MCF 10A (cell line): ENCODE results near the gene PAX5. TPM values are rescaled to one million over a fixed set of nuclear protein-coding genes. Genes with fewer than 3 reads are reported as not detected.

Source experiments
- BruUV-seq: library from RNA; stranded (reverse); fragments of 400-500 nt; replicated peaks from 2 replicates; lab custom pipeline; 2021; lab: Mats Ljungman, UMichigan
- CTCF ChIA-PET: fragments of 300-600 bp; sonication (Branson Sonifier 250); formaldehyde crosslinking; extraction: SDS; loops from one replicate; lab custom pipeline; 2021; ENCODE audit warnings: antibody characterized with exemption, inconsistent platforms; lab: Yijun Ruan, JAX
- POLR2A ChIA-PET: fragments of 300-600, 350-650 bp; sonication (Branson Sonifier 250); formaldehyde crosslinking; extraction: SDS; loops from one replicate; lab custom pipeline; 2020; ENCODE audit warnings: antibody characterized with exemption, inconsistent platforms; lab: Yijun Ruan, JAX
- DNase-seq: peaks from one replicate; pipeline ENCODE4 v3.0.0-alpha.2; 2018; ENCODE audit not compliant: unreplicated experiment
- H3K27ac Mint-ChIP-seq: one replicate; pipeline ENCODE4 v1.8.0; 2022; ENCODE audit warnings: mild to moderate bottlenecking, low read depth, mixed read lengths; ENCODE audit not compliant: unreplicated experiment
- H3K27me3 Mint-ChIP-seq: one replicate; pipeline ENCODE4 v1.8.0; 2022; ENCODE audit warnings: mixed read lengths; ENCODE audit not compliant: insufficient read depth, unreplicated experiment
- H3K36me3 Mint-ChIP-seq: one replicate; pipeline ENCODE4 v1.8.0; 2022; ENCODE audit warnings: mild to moderate bottlenecking, moderate library complexity, mixed read lengths; ENCODE audit not compliant: insufficient read depth, unreplicated experiment
- H3K4me1 Mint-ChIP-seq: one replicate; pipeline ENCODE4 v1.8.0; 2022; ENCODE audit warnings: mixed read lengths; ENCODE audit not compliant: insufficient read depth, unreplicated experiment
- H3K4me3 Mint-ChIP-seq: one replicate; pipeline ENCODE4 v1.8.0; 2022; ENCODE audit warnings: mild to moderate bottlenecking, moderate library complexity, mixed read lengths; ENCODE audit not compliant: unreplicated experiment
- H3K9me3 Mint-ChIP-seq: one replicate; pipeline ENCODE4 v1.8.0; 2022; ENCODE audit warnings: mixed read lengths; ENCODE audit not compliant: unreplicated experiment
- intact Hi-C: fragments of 100-400 bp; cut with micrococcal nuclease; formaldehyde crosslinking; loops from 2 replicates; pipeline ENCODE4 v1.14.1; 2022
- total RNA-seq: library from RNA; stranded (reverse); gene quantifications from 2 replicates; pipeline ENCODE4 v1.2.3, GENCODE V29; 2022
- TF ChIP-seq, protein P1 (sequence below): fragments of 200-600 bp; IDR thresholded peaks from one replicate; pipeline ENCODE4 v1.8.0; 2022; ENCODE audit warnings: antibody characterized with exemption, mild to moderate bottlenecking; ENCODE audit not compliant: unreplicated experiment

The PAX5 gene
- total RNA-seq, 1 experiment from 2014 or later: not detected

DNA sequence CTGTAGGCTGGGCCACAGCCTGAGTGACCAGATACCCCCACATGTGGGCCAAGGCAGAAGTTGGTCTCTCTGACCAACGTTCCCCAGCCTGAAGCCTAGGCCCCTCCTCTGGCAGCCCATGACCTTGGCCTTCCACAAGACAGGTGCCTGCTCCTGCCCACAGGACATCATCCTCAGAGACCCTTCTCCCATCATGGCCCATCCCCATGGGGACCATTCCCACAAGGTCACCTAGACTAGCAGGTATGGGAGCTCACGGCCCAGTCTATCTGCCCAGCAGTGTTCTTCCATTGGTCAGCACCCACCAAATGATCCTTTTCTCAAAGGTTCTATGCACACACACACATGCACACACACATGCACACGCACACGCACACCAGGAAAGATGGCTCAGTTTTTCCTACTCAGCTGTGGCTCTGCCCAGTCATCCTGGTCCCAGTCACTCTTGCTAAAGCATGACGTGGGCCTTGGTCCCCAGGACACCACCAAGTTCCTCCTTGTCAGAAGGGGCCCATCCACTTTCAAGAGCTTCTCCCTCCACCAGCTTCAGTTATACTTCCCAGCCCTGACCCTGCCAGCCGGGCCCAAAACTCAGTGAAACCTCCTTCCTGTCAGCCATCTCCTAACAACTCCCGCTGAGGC, 65.4 kb downstream of the PAX5 start:
- peaks cover 5% of the 10 kb centered on the region for H3K36me3 Mint-ChIP-seq
- no peak overlapping the region for H3K27ac Mint-ChIP-seq
- intact Hi-C loops: no loop called here
- no peak for DNase-seq
- no peaks in the 10 kb centered on the region for H3K27me3 Mint-ChIP-seq
- TF ChIP-seq, protein P1, sequence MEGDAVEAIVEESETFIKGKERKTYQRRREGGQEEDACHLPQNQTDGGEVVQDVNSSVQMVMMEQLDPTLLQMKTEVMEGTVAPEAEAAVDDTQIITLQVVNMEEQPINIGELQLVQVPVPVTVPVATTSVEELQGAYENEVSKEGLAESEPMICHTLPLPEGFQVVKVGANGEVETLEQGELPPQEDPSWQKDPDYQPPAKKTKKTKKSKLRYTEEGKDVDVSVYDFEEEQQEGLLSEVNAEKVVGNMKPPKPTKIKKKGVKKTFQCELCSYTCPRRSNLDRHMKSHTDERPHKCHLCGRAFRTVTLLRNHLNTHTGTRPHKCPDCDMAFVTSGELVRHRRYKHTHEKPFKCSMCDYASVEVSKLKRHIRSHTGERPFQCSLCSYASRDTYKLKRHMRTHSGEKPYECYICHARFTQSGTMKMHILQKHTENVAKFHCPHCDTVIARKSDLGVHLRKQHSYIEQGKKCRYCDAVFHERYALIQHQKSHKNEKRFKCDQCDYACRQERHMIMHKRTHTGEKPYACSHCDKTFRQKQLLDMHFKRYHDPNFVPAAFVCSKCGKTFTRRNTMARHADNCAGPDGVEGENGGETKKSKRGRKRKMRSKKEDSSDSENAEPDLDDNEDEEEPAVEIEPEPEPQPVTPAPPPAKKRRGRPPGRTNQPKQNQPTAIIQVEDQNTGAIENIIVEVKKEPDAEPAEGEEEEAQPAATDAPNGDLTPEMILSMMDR: no peak
- peaks cover 13% of the 10 kb centered on the region for H3K4me1 Mint-ChIP-seq
- BruUV-seq: no TSS peak
- H3K4me3 Mint-ChIP-seq: no peak overlapping the region
- ChIA-PET CTCF (interaction anchor here (0.7 kb wide), 2 partner anchors 55 to 102 kb away, joined by 3 to 5 read pairs; no protein-coding TSS in a partner anchor), POLR2A (no interaction called here)
- H3K9me3 Mint-ChIP-seq: no peaks in the 10 kb centered on the region

DNA sequence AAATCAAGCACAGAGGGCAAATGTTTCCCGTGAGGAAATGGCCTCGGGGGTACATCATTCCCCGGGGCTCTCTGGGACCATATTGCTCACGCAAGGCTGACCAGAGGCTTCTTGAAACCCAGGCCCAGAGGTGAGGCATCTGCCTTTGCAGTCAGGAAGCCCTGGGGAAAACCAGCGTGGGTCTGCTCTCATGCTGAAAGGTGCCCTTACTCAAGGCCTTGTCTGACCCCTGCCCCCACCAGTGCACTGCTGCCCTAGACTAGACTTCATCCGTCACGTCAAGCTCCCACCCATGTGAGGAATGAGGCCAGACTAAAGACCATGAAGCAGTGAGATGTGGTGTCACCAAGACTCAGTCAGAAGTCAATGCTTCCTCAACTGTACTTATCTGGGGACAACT, 66.1 kb downstream of the PAX5 start:
- H3K4me3 Mint-ChIP-seq: no peak overlapping the region
- intact Hi-C loops: no loop called here
- ChIA-PET CTCF (interaction anchor here (0.7 kb wide), 1 partner anchor 102 kb away, joined by 5 read pairs; no protein-coding TSS in a partner anchor), POLR2A (no interaction called here)
- H3K27me3 Mint-ChIP-seq: no peaks in the 10 kb centered on the region
- H3K9me3 Mint-ChIP-seq: no peaks in the 10 kb centered on the region
- no peak overlapping the region for H3K27ac Mint-ChIP-seq
- peaks cover 13% of the 10 kb centered on the region for H3K4me1 Mint-ChIP-seq
- no peak for DNase-seq
- BruUV-seq: no TSS peak
- H3K36me3 Mint-ChIP-seq: peaks cover under 1% of the 10 kb centered on the region
- TF ChIP-seq, protein P1: no peak

DNA sequence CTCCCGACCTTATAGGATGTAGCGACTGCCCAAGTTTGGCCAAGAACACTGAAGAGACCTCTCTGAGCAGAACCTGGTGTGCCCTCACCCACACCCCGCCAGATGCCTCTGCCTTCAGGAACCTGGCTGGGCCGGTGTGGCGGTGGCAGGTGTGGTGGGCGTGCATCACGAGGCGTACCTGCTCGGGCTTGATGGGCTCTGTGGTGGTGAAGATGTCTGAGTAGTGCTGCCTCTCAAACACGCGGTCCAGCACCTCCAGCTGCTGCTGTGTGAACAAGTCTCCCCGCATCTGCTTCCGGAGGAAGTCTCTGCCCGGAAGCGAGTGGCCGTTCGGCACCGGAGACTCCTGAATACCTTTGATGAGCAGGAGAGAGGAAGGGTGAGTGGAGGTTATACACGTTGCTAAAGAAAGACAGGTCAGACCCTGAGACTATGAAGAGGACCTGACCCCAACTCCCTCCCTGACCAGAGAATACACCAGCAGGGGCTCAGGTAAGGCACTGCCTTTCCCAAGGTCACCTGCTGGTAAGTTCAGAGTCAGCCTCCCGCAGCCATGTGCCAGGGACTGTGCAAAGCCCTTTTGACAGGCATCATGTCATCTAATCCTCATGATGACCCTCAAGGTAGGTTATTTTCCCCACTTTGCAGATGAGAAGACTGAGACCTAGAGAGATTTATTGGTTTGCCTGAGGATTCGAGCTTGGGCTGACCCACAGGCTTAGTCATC, 67.5 kb downstream of the PAX5 start:
- intact Hi-C loops: no loop called here
- no peak overlapping the region for H3K27ac Mint-ChIP-seq
- H3K4me1 Mint-ChIP-seq: peaks cover 13% of the 10 kb centered on the region
- no TSS peak for BruUV-seq
- ChIA-PET CTCF (no interaction called here), POLR2A (no interaction called here)
- no peaks in the 10 kb centered on the region for H3K27me3 Mint-ChIP-seq
- H3K36me3 Mint-ChIP-seq: no peaks in the 10 kb centered on the region
- no peak overlapping the region for H3K4me3 Mint-ChIP-seq
- TF ChIP-seq, protein P1: no peak
- DNase-seq: no peak
- H3K9me3 Mint-ChIP-seq: no peaks in the 10 kb centered on the region

DNA sequence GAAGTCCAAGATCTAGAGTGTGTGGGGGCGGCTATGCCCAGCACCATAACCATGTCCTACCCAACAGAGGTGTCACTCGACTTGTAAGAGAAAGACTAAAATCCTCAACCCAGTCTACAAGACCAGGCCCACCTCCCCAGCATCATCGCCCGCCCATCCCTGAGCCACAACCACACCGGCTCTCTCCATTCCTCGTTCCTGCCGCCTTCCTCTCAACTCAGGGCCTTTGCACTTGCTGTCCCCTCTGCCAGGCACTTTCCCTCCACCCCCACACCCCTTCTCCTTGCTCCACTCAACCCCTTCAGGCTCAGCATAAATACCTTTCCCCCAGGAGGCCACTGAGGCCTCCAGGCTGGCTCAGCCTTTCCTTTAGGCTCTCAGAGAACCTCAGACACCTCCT, 69.3 kb downstream of the PAX5 start:
- Mint-ChIP-seq H3K4me1 (peaks cover under 1% of the 10 kb centered on the region), H3K4me3 (no peak overlapping the region), H3K9me3 (no peaks in the 10 kb centered on the region), H3K27ac (no peak overlapping the region), H3K36me3 (no peaks in the 10 kb centered on the region), H3K27me3 (peaks cover 12% of the 10 kb centered on the region)
- no peak for DNase-seq
- ChIA-PET POLR2A (no interaction called here), CTCF (interaction anchor here (0.8 kb wide), 1 partner anchor 11 kb away, joined by 5 read pairs; no protein-coding TSS in a partner anchor)
- intact Hi-C loops: no loop called here
- TF ChIP-seq, protein P1: no peak
- BruUV-seq: no TSS peak
